Fibroblast of lung (primary cell): ENCODE measurements around the gene DHRS2. TPM values are rescaled to one million over a fixed set of nuclear protein-coding genes. Genes with fewer than 3 reads are reported as not detected.
A peak's percentile ranks its signal among the peaks of the same experiment; 100 is the strongest.

Source experiments
- DNase-seq, 2 donors: peaks; one replicate each; pipeline versions ENCODE4 v3.0.0 to v3.0.0-alpha.2; 2010; ENCODE audit warnings: low read depth in 2 of 2
- H2AFZ ChIP-seq: 2 replicates; pipeline ENCODE4 v1.5.1; 2012; ENCODE audit warnings: low read length, control low read depth, inconsistent platforms
- H3K27ac ChIP-seq: 2 replicates; pipeline ENCODE4 v1.5.1; 2011; ENCODE audit warnings: low read length, control low read depth; ENCODE audit not compliant: insufficient read depth
- H3K27me3 ChIP-seq: 2 replicates; pipeline ENCODE4 v1.5.1; 2011; ENCODE audit warnings: mild to moderate bottlenecking, low read length; ENCODE audit not compliant: control insufficient read depth, insufficient read depth
- H3K36me3 ChIP-seq: 2 replicates; pipeline ENCODE4 v1.5.1; 2011; ENCODE audit warnings: low read length; ENCODE audit not compliant: control insufficient read depth, insufficient read depth
- H3K4me1 ChIP-seq: 2 replicates; pipeline ENCODE4 v1.5.1; 2011; ENCODE audit warnings: low read length; ENCODE audit not compliant: control insufficient read depth, insufficient read depth; ENCODE audit errors: extremely low read depth
- H3K4me2 ChIP-seq: 2 replicates; pipeline ENCODE4 v1.5.1; 2011; ENCODE audit warnings: low read length, control low read depth; ENCODE audit not compliant: insufficient read depth; ENCODE audit errors: extremely low read depth
- H3K4me3 ChIP-seq, 4 experiments: fragments of 200-600 bp in 1 of 4; sonication (generic) in 1 of 4; replicated peaks in 1 of 4; 2 replicates each; pipeline ENCODE4 v1.5.1; 2011 to 2016; ENCODE audit warnings: low read length in 4 of 4, low read depth in 3 of 4, mild to moderate bottlenecking in 3 of 4, control low read depth in 2 of 4, inconsistent platforms in 1 of 4, mixed read lengths in 1 of 4; ENCODE audit not compliant: insufficient read depth in 1 of 4; ENCODE audit errors: control extremely low read depth in 1 of 4
- H3K79me2 ChIP-seq: 2 replicates; pipeline ENCODE4 v1.5.1; 2012; ENCODE audit warnings: mild to moderate bottlenecking, low read length, inconsistent platforms; ENCODE audit not compliant: control insufficient read depth, insufficient read depth
- H3K9ac ChIP-seq: 2 replicates; pipeline ENCODE4 v1.5.1; 2011; ENCODE audit warnings: mild to moderate bottlenecking, low read length, control low read depth; ENCODE audit not compliant: insufficient read depth
- H3K9me3 ChIP-seq: 2 replicates; pipeline ENCODE4 v1.5.1; 2012; ENCODE audit warnings: low read depth, low read length; ENCODE audit not compliant: control insufficient read depth, insufficient read depth
- H4K20me1 ChIP-seq: 2 replicates; pipeline ENCODE4 v1.5.1; 2011; ENCODE audit warnings: low read length; ENCODE audit not compliant: control insufficient read depth, insufficient read depth; ENCODE audit errors: extremely low read depth
- EZH2 ChIP-seq: IDR thresholded peaks from 2 replicates; pipeline ENCODE4 v1.5.1; 2012; ENCODE audit warnings: low read length, control low read depth, mild to moderate bottlenecking; ENCODE audit errors: missing control alignments
- polyA plus RNA-seq, 2 donors: library from polyadenylated mRNA; depleted of rRNA in 1 of 2; stranded (reverse) in 1 of 2; unstranded in 1 of 2; fragments of >200 nt; gene quantifications; 2 replicates each; pipeline ENCODE4 v1.2.1, GENCODE V29; 2011 to 2012; ENCODE audit warnings: missing spikeins in 1 of 2
- total RNA-seq: library from RNA; depleted of rRNA; stranded (reverse); fragments of >200 nt; gene quantifications from 2 replicates; pipeline ENCODE4 v1.2.1, GENCODE V29; 2014
- TF ChIP-seq, protein P1 (sequence below), 2 donors: IDR thresholded peaks in 1 of 2; conservative IDR thresholded peaks in 1 of 2; 1 replicate in 1 of 2; 2 replicates in 1 of 2; pipeline ENCODE4 v1.5.1; 2011 to 2012; ENCODE audit warnings: low read length in 2 of 2, control low read depth in 1 of 2, inconsistent platforms in 1 of 2, low read depth in 1 of 2, mild to moderate bottlenecking in 1 of 2

The DHRS2 gene
- total and polyA plus RNA-seq, 2 donors (not counting 1 experiment from before 2014, with no cell fraction given), result 0.02 TPM; not detected in 1

GRCh38 chr14:23640524-23641141 is 4.5 kb downstream of the DHRS2 start:
- no peaks in the 10 kb centered on the region for H3K36me3 ChIP-seq
- H2AFZ ChIP-seq, result no peak overlapping the region
- H3K27me3 ChIP-seq, result no peaks in the 10 kb centered on the region
- H4K20me1 ChIP-seq, result no peaks in the 10 kb centered on the region
- no peaks in the 10 kb centered on the region for H3K79me2 ChIP-seq
- H3K9me3 ChIP-seq, result no peaks in the 10 kb centered on the region
- H3K27ac ChIP-seq, result no peak overlapping the region
- TF ChIP-seq, protein P1, sequence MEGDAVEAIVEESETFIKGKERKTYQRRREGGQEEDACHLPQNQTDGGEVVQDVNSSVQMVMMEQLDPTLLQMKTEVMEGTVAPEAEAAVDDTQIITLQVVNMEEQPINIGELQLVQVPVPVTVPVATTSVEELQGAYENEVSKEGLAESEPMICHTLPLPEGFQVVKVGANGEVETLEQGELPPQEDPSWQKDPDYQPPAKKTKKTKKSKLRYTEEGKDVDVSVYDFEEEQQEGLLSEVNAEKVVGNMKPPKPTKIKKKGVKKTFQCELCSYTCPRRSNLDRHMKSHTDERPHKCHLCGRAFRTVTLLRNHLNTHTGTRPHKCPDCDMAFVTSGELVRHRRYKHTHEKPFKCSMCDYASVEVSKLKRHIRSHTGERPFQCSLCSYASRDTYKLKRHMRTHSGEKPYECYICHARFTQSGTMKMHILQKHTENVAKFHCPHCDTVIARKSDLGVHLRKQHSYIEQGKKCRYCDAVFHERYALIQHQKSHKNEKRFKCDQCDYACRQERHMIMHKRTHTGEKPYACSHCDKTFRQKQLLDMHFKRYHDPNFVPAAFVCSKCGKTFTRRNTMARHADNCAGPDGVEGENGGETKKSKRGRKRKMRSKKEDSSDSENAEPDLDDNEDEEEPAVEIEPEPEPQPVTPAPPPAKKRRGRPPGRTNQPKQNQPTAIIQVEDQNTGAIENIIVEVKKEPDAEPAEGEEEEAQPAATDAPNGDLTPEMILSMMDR (conservative IDR thresholded peaks at IDR 0.05 in 1 of 2, IDR thresholded peaks at IDR 0.05 in 1 of 2; ENCODE audit: low read depth in 1 of 2, low read length in 2 of 2), result no peak
- no peak overlapping the region for H3K4me2 ChIP-seq
- H3K9ac ChIP-seq, result no peak overlapping the region
- H3K4me1 ChIP-seq, result no peaks in the 10 kb centered on the region
- peak; percentile 2 to 67 for DNase-seq
- H3K4me3 ChIP-seq, result no peak overlapping the region

DNA sequence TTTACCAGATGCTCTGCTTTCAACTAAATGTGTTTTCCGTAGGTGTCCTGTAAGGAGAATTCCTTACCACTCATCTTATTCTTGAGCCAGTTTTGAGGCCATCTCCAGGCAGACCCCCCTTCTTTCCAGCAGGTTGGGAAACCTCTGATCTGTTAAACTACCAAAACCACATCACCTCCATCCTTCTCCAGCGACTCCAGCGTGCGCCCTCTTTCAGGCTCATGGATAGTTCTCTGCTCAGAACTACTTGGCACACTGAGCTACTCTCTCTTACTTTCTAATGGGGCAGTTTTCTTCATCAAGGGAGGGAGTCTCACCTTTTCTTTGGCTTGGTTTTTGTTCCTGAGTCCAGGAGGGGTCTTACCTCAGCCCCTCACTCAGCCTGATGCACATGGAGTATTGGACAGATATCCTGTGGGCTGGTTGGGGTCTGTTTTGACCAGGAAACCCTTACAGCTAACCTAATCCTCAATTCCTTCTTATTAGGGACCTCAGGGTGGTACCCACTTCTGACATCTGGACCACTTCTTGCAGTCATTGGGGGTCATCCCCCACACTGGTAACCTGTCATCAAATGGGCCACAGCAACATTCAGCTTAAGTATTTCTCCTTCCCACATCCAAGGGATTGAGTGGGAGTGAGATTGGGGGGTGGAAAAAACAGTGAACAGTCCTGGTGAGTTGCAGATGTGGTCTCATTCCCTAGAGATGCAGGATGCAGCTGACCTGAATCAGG is 5.2 kb downstream of the DHRS2 start:
- Histone ChIP-seq H3K4me2 (no peak overlapping the region), H3K27me3 (no peaks in the 10 kb centered on the region), H4K20me1 (no peaks in the 10 kb centered on the region)

DNA sequence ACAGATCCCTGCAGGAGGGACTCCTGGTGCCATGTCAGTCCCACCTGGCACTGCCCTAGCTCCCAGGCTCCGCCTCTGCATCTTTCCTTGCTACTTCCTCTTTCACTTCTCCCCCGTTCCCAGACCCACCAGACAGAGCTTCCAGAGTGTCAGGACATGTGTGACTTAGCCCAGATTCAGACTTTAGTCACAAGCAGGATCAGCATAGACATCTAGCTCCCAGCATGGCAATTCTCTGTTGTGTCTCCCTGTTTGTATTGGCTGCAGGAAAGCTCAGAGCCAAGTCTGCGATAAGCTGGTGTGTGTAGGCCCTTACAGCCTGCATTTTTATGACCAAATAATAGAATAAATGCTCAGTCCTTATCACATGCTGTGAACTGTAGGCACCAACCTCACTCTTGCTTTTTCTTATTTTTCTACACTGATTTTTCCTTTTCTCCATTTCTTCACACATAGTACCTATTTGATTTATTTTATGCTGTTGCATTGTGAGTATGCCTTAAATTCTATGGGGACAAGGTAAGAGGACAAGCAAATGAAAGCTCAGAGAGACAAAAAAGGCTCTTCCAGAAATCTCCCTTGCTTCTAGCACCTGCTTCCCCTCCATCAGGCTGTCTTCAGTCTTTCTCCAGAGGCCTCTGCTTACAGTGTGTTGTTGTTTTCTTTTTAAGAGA is 5.9 kb downstream of the DHRS2 start:
- H3K9ac ChIP-seq, result no peak overlapping the region
- no peaks in the 10 kb centered on the region for H4K20me1 ChIP-seq
- no peak overlapping the region for H3K4me3 ChIP-seq
- DNase-seq, result no peak
- H3K4me1 ChIP-seq, result no peaks in the 10 kb centered on the region
- no peaks in the 10 kb centered on the region for H3K27me3 ChIP-seq
- H3K79me2 ChIP-seq, result no peaks in the 10 kb centered on the region
- H2AFZ ChIP-seq, result no peak overlapping the region
- no peak overlapping the region for H3K4me2 ChIP-seq
- no peaks in the 10 kb centered on the region for H3K9me3 ChIP-seq
- TF ChIP-seq EZH2, result no peak
- TF ChIP-seq, protein P1 (conservative IDR thresholded peaks at IDR 0.05 in 1 of 2, IDR thresholded peaks at IDR 0.05 in 1 of 2; ENCODE audit: low read depth in 1 of 2, low read length in 2 of 2), result no peak
- H3K36me3 ChIP-seq, result no peaks in the 10 kb centered on the region
- H3K27ac ChIP-seq, result no peak overlapping the region

More for the DNA sequence above, 5.2 kb downstream of the DHRS2 start:
- Histone ChIP-seq H3K4me1 (no peaks in the 10 kb centered on the region), H3K79me2 (no peaks in the 10 kb centered on the region), H3K36me3 (no peaks in the 10 kb centered on the region), H3K9me3 (no peaks in the 10 kb centered on the region), H2AFZ (no peak overlapping the region), H3K4me3 (no peak overlapping the region), H3K9ac (no peak overlapping the region), H3K27ac (no peak overlapping the region)
- TF ChIP-seq, protein P1 (conservative IDR thresholded peaks at IDR 0.05 in 1 of 2, IDR thresholded peaks at IDR 0.05 in 1 of 2; ENCODE audit: low read depth in 1 of 2, low read length in 2 of 2), result no peak
- no peak for TF ChIP-seq EZH2
- no peak for DNase-seq
